NCI-H1417 (cell line): ENCODE results near the gene ZNG1A.
A peak's percentile ranks its signal among the peaks of the same experiment; 100 is the strongest.
"Not testable (repeated sequence)": the region's sequence is repeated elsewhere in the genome, so short reads cannot be mapped to it uniquely, and the experiment has no call there.

Experiments used
- DNase-seq, 3 experiments: peaks; one replicate each; lab custom pipeline; 2025; lab: John Stamatoyannopoulos, UW

ZNG1A gene

GRCh38 chr9:178970-179383 lies at the start of gene ZNG1A:
ZNG1A (minus strand) TSS chr9:179056; CDS start chr9:178969, 87 bp downstream.
- DNase-seq: peak; percentile 81 to 88 (median 86)

- DNase-seq: no peak
Observed at GRCh38 chr9:227860-228259, 49.0 kb upstream of the ZNG1A start.

- DNase-seq: no peak
Observed at GRCh38 chr9:224582-225520, 46.0 kb upstream of the ZNG1A start.

- no peak for DNase-seq
Observed at GRCh38 chr9:224026-224425, 45.2 kb upstream of the ZNG1A start.

- no peak for DNase-seq
Observed at GRCh38 chr9:223152-223551, 44.3 kb upstream of the ZNG1A start.

GRCh38 chr9:221989-222776 lies 43.3 kb upstream of the ZNG1A start:
- no peak for DNase-seq

- DNase-seq: no peak
Observed at GRCh38 chr9:219670-220365, 41.0 kb upstream of the ZNG1A start.

- DNase-seq: not testable (repeated sequence)
Observed at GRCh38 chr9:219036-219435, 40.2 kb upstream of the ZNG1A start.

- DNase-seq: no peak
Observed at GRCh38 chr9:217950-218349, 39.1 kb upstream of the ZNG1A start.

GRCh38 chr9:216866-217265 lies 38.0 kb upstream of the ZNG1A start:
- DNase-seq: no peak

GRCh38 chr9:215631-216155 lies 36.8 kb upstream of the ZNG1A start:
- DNase-seq: no peak

- DNase-seq: peak; percentile 17 to 52 (median 18)
Observed at GRCh38 chr9:214648-215493, 36.0 kb upstream of the ZNG1A start, which contains the start of gene DOCK8. DOCK8 (plus strand) TSS chr9:214865; CDS start chr9:214977, 112 bp downstream.

GRCh38 chr9:214351-214647 lies 35.4 kb upstream of the ZNG1A start:
- DNase-seq: no peak

GRCh38 chr9:213901-214300 lies 35.0 kb upstream of the ZNG1A start:
- DNase-seq: not testable (repeated sequence)

GRCh38 chr9:212297-212696 lies 33.4 kb upstream of the ZNG1A start:
- no peak for DNase-seq

- DNase-seq: no peak
Observed at GRCh38 chr9:211557-211956, 32.7 kb upstream of the ZNG1A start.

- DNase-seq: no peak
Observed at GRCh38 chr9:211036-211435, 32.2 kb upstream of the ZNG1A start.

- DNase-seq: no peak
Observed at GRCh38 chr9:209143-209758, 30.4 kb upstream of the ZNG1A start.

GRCh38 chr9:206481-206880 lies 27.6 kb upstream of the ZNG1A start:
- DNase-seq: no peak

GRCh38 chr9:199601-200000 lies 20.7 kb upstream of the ZNG1A start:
- DNase-seq: not testable (repeated sequence)
